ENCODE measurements around the gene COPS3.

GRCh38 chr17:17315142-17315821 is 34.2 kb upstream of the COPS3 start:
- TF ChIP-seq CTCF (IDR thresholded peaks at IDR 0.05), result no peak
- TF ChIP-seq POLR2AphosphoS5 (IDR thresholded peaks at IDR 0.05; ENCODE audit: low read depth, low read length), result no peak
- TF ChIP-seq REST (IDR thresholded peaks at IDR 0.05; ENCODE audit: insufficient read depth in 1 of 2, low read depth in 2 of 2, low read length in 1 of 2), result no peak
- TF ChIP-seq TCF7L2 (IDR thresholded peaks at IDR 0.05; ENCODE audit: low read depth, low read length), result no peak

All from Panc1 (cell line).